SK-N-SH treated with all-trans-retinoic acid at 6 μM for 48 hours (cell line): ENCODE results near the gene TMEM128.

Experiments
- ATAC-seq: fragments of 200-7000 bp; cut with Tn5 transposase; 3 replicates; pipeline ENCODE4 v1.9.1; 2020; ENCODE audit warnings: mild to moderate bottlenecking, moderate library complexity
- ARNTL ChIP-seq: fragments of 450-650 bp; formaldehyde crosslinking; IDR thresholded peaks from 2 replicates; pipeline ENCODE4 v1.5.0; 2020; ENCODE audit warnings: low read depth, mild to moderate bottlenecking, moderate library complexity, borderline replicate concordance
- BACH2 ChIP-seq: fragments of 250-450 bp; sonication (Bioruptor Pico); IDR thresholded peaks from 2 replicates; pipeline ENCODE4 v1.9.0; 2021; ENCODE audit warnings: mild to moderate bottlenecking, borderline replicate concordance
- CSDC2 ChIP-seq: fragments of 250-450 bp; sonication (Bioruptor Pico); IDR thresholded peaks from 2 replicates; pipeline ENCODE4 v1.5.0; 2020; ENCODE audit warnings: mild to moderate bottlenecking, moderate library complexity
- CSRNP3 ChIP-seq: fragments of 250-450 bp; sonication (Bioruptor Pico); IDR thresholded peaks from 2 replicates; pipeline ENCODE4 v1.5.1; 2021; ENCODE audit warnings: mild to moderate bottlenecking, moderate library complexity
- GLIS3 ChIP-seq: fragments of 250-450 bp; sonication (Bioruptor Pico); IDR thresholded peaks from 2 replicates; pipeline ENCODE4 v1.5.0; 2020; ENCODE audit warnings: mild to moderate bottlenecking, moderate library complexity
- ISL1 ChIP-seq: fragments of 250-450 bp; sonication (Bioruptor Pico); IDR thresholded peaks from 2 replicates; pipeline ENCODE4 v2.1.2; 2022; ENCODE audit warnings: mild to moderate bottlenecking, moderate library complexity
- OSR1 ChIP-seq: fragments of 250-450 bp; sonication (Bioruptor Pico); IDR thresholded peaks from 2 replicates; pipeline ENCODE4 v1.8.0; 2022; ENCODE audit warnings: moderate library complexity, mild to moderate bottlenecking, inconsistent platforms
- PATZ1 ChIP-seq: fragments of 250-450 bp; sonication (Bioruptor Pico); IDR thresholded peaks from 2 replicates; pipeline ENCODE4 v1.8.0; 2020; ENCODE audit warnings: mild to moderate bottlenecking, moderate library complexity, borderline replicate concordance
- POU6F1 ChIP-seq: fragments of 250-450 bp; sonication (Bioruptor Pico); IDR thresholded peaks from 2 replicates; pipeline ENCODE4 v1.8.0; 2021; ENCODE audit warnings: low read depth, mild to moderate bottlenecking, moderate library complexity, borderline replicate concordance
- PPARA ChIP-seq: fragments of 250-450 bp; sonication (Bioruptor Pico); IDR thresholded peaks from 2 replicates; pipeline ENCODE4 v1.5.0; 2020; ENCODE audit warnings: mild to moderate bottlenecking, borderline replicate concordance
- RARB ChIP-seq: fragments of 250-450 bp; sonication (Bioruptor Pico); IDR thresholded peaks from 2 replicates; pipeline ENCODE4 v1.8.0; 2021; ENCODE audit warnings: mild to moderate bottlenecking, moderate library complexity
- TCF4 ChIP-seq: fragments of 250-450 bp; sonication (Bioruptor Pico); IDR thresholded peaks from 2 replicates; pipeline ENCODE4 v1.8.0; 2021; ENCODE audit warnings: mild to moderate bottlenecking, moderate library complexity, borderline replicate concordance
- TOX ChIP-seq: fragments of 250-450 bp; sonication (Bioruptor Pico); IDR thresholded peaks from 2 replicates; pipeline ENCODE4 v1.8.0; 2021; ENCODE audit warnings: mild to moderate bottlenecking, moderate library complexity, borderline replicate concordance
- TSHZ2 ChIP-seq: fragments of 250-450 bp; sonication (Bioruptor Pico); IDR thresholded peaks from 2 replicates; pipeline ENCODE4 v1.5.0; 2020; ENCODE audit warnings: mild to moderate bottlenecking, moderate library complexity
- ZFP3 ChIP-seq: fragments of 250-450 bp; sonication (Bioruptor Pico); IDR thresholded peaks from 2 replicates; pipeline ENCODE4 v1.5.0; 2020; ENCODE audit warnings: mild to moderate bottlenecking, moderate library complexity
- ZFP30 ChIP-seq: fragments of 450-650 bp; formaldehyde crosslinking; IDR thresholded peaks from 2 replicates; pipeline ENCODE4 v1.5.0; 2022; ENCODE audit warnings: mild to moderate bottlenecking, moderate library complexity
- ZNF70 ChIP-seq: fragments of 450-650 bp; formaldehyde crosslinking; IDR thresholded peaks from 2 replicates; pipeline ENCODE4 v1.5.0; 2020; ENCODE audit warnings: mild to moderate bottlenecking, moderate library complexity

The TMEM128 gene

GRCh38 chr4:4289597-4289940 lies 41.5 kb upstream of the TMEM128 start (continued):
- TF ChIP-seq PATZ1 = no peak
- no peak for TF ChIP-seq ISL1
- TF ChIP-seq CSDC2 (CRISPR knock-in tag) = no peak
- TF ChIP-seq ZFP3 (CRISPR knock-in tag) = no peak
- TF ChIP-seq ZNF70 (CRISPR knock-in tag) = no peak
- no peak for TF ChIP-seq ZFP30 (CRISPR knock-in tag)

GRCh38 chr4:4289055-4289454 lies 41.0 kb upstream of the TMEM128 start:
- no peak; the same call in 2 of the 3 replicates for ATAC-seq
- TF ChIP-seq ZNF70 (CRISPR knock-in tag) (no peak), POU6F1 (no peak), TCF4 (no peak), ARNTL (CRISPR knock-in tag) (no peak), ZFP30 (CRISPR knock-in tag) (no peak), GLIS3 (CRISPR knock-in tag) (no peak), RARB (no peak), TSHZ2 (no peak), CSDC2 (CRISPR knock-in tag) (no peak), PATZ1 (no peak), ISL1 (no peak)

GRCh38 chr4:4288098-4288497 lies 40.1 kb upstream of the TMEM128 start:
- peak; percentile 91 for TF ChIP-seq ZNF70 (CRISPR knock-in tag)
- TF ChIP-seq CSDC2 (CRISPR knock-in tag) = no peak
- no peak for ATAC-seq

GRCh38 chr4:4284827-4285618 lies 37.0 kb upstream of the TMEM128 start:
- no peak for ATAC-seq
- TF ChIP-seq PPARA (CRISPR knock-in tag) (no peak), TSHZ2 (no peak), BACH2 (CRISPR knock-in tag) (no peak)
- TF ChIP-seq, all 23 proteins: peak for 0

GRCh38 chr4:4281787-4282186 lies 33.8 kb upstream of the TMEM128 start:
- no peak for ATAC-seq
- TF ChIP-seq TSHZ2 = no peak
- no peak for TF ChIP-seq CSDC2 (CRISPR knock-in tag)
- no peak for TF ChIP-seq CSRNP3 (CRISPR knock-in tag)
- no peak for TF ChIP-seq BACH2 (CRISPR knock-in tag)
- no peak for TF ChIP-seq TOX (CRISPR knock-in tag)
- TF ChIP-seq OSR1 = no peak
